ENCODE results near the gene TCEA3. TPM values are rescaled to one million over a fixed set of nuclear protein-coding genes. Genes with fewer than 3 reads are reported as not detected.

TCEA3 gene
- total RNA-seq, 2 donors from 2014 or later = 128 to 133 TPM

- no peak overlapping the region for H3K27ac ChIP-seq
- H3K27me3 ChIP-seq = no peaks in the 10 kb centered on the region
- intact Hi-C loops (cut with DNase I) = no loop called here
- no peaks in the 10 kb centered on the region for H3K4me1 ChIP-seq
- H3K4me3 ChIP-seq = no peak overlapping the region
- no peak for DNase-seq
- H3K9me3 ChIP-seq = no peaks in the 10 kb centered on the region
- H3K9ac ChIP-seq (ENCODE audit: low read depth in 2 of 2, low read length in 2 of 2) = no peak overlapping the region
- no peaks in the 10 kb centered on the region for H3K36me3 ChIP-seq
- TF ChIP-seq, protein P1, sequence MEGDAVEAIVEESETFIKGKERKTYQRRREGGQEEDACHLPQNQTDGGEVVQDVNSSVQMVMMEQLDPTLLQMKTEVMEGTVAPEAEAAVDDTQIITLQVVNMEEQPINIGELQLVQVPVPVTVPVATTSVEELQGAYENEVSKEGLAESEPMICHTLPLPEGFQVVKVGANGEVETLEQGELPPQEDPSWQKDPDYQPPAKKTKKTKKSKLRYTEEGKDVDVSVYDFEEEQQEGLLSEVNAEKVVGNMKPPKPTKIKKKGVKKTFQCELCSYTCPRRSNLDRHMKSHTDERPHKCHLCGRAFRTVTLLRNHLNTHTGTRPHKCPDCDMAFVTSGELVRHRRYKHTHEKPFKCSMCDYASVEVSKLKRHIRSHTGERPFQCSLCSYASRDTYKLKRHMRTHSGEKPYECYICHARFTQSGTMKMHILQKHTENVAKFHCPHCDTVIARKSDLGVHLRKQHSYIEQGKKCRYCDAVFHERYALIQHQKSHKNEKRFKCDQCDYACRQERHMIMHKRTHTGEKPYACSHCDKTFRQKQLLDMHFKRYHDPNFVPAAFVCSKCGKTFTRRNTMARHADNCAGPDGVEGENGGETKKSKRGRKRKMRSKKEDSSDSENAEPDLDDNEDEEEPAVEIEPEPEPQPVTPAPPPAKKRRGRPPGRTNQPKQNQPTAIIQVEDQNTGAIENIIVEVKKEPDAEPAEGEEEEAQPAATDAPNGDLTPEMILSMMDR (IDR thresholded peaks at IDR 0.05) = no peak
Measured at GRCh38 chr1:23387494-23387893, 37.1 kb downstream of the TCEA3 start.

DNA sequence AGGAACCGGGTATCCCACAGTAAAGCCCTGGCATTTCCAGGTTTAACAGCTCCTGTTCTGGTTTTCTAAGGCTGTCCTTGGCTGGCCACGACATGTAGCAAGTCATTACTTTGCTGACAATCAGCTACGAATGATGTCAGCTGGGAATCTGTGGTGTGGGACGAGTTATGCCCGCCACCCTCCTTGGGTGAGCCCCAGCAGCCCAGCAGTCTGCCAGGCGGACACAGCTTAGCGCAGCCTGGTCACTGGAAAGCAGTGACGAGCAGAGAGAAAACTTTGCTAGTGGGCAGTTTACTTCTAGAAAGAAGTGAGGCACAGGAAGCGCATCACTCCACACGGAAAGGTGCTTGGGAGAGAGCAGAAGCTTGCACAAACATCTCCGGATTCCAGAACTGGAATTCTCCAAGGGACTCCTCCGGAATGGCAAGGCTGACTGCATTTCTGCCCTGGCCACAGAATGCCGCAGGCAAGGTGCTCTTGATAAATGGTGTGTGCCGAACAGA, 39.4 kb downstream of the TCEA3 start:
- intact Hi-C loops (cut with DNase I) = no loop called here
- Histone ChIP-seq H3K36me3 (no peaks in the 10 kb centered on the region), H3K9ac (ENCODE audit: low read depth in 2 of 2, low read length in 2 of 2) (no peak overlapping the region), H3K27me3 (no peaks in the 10 kb centered on the region), H3K4me3 (no peak overlapping the region), H3K4me1 (no peaks in the 10 kb centered on the region), H3K27ac (no peak overlapping the region), H3K9me3 (no peaks in the 10 kb centered on the region)
- no peak for DNase-seq
- TF ChIP-seq, protein P1 (IDR thresholded peaks at IDR 0.05) = no peak

- H3K4me3 ChIP-seq = no peak overlapping the region
- intact Hi-C loops (cut with DNase I) = no loop called here
- H3K9me3 ChIP-seq = no peaks in the 10 kb centered on the region
- H3K9ac ChIP-seq (ENCODE audit: low read depth in 2 of 2, low read length in 2 of 2) = no peak overlapping the region
- no peaks in the 10 kb centered on the region for H3K36me3 ChIP-seq
- no peak for DNase-seq
- no peaks in the 10 kb centered on the region for H3K27me3 ChIP-seq
- peak overlapping the region; percentile 9 for H3K27ac ChIP-seq
- TF ChIP-seq, protein P1 (IDR thresholded peaks at IDR 0.05) = no peak
- H3K4me1 ChIP-seq = no peaks in the 10 kb centered on the region
Measured at GRCh38 chr1:23384312-23385058, 40.1 kb downstream of the TCEA3 start.

GRCh38 chr1:23383577-23384311, 40.8 kb downstream of the TCEA3 start:
- H3K36me3 ChIP-seq = no peaks in the 10 kb centered on the region

GRCh38 chr1:23381233-23381885, 43.2 kb downstream of the TCEA3 start:
- Histone ChIP-seq H3K36me3 (no peaks in the 10 kb centered on the region), H3K9ac (ENCODE audit: low read depth in 2 of 2, low read length in 2 of 2) (no peak overlapping the region), H3K27me3 (no peaks in the 10 kb centered on the region), H3K4me3 (no peak overlapping the region), H3K4me1 (no peaks in the 10 kb centered on the region), H3K27ac (no peak overlapping the region), H3K9me3 (no peaks in the 10 kb centered on the region)
- DNase-seq = no peak
- TF ChIP-seq, protein P1 (IDR thresholded peaks at IDR 0.05) = no peak
- intact Hi-C loops (cut with DNase I) = no loop called here

More at GRCh38 chr1:23383577-23384311, 40.8 kb downstream of the TCEA3 start:
- Histone ChIP-seq H3K27me3 (no peaks in the 10 kb centered on the region), H3K9me3 (no peaks in the 10 kb centered on the region), H3K4me1 (no peaks in the 10 kb centered on the region), H3K9ac (ENCODE audit: low read depth in 2 of 2, low read length in 2 of 2) (no peak overlapping the region), H3K4me3 (no peak overlapping the region), H3K27ac (peak overlapping the region; percentile 9)
- DNase-seq = no peak
- TF ChIP-seq, protein P1 (IDR thresholded peaks at IDR 0.05) = no peak
- intact Hi-C loops (cut with DNase I) = no loop called here

Measured in colonic mucosa (tissue), 4 donors.